ENCODE data around the gene THAP4.
A peak's percentile ranks its signal among the peaks of the same experiment; 100 is the strongest.

THAP4 gene

DNA sequence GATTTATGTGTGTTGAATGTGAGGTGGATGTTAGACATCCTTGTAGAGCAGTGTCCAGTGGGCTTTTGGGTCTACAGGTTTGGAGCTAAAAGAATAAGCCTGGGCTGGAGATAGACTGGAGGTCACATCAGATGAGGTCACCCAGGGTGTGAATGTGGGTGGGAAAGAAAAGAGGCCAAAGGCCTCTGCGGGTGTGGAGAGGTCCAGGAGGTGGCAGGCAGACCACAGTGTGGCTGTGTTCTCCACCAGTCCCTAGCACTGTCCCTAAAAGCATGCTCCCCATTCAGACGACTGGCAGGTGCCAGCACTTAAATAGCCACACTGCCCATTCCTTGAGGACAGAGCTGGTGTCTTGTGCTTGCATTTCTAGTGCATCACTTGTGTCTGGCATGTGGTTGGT, 4.7 kb upstream of the THAP4 start:
- no peaks in the 10 kb centered on the region for H3K27me3 ChIP-seq (ENCODE audit: low read depth, low read length)
- no peak for TF ChIP-seq EZH2phosphoT487 (IDR thresholded peaks at IDR 0.05; ENCODE audit: low read depth)
- TF ChIP-seq, protein P1, sequence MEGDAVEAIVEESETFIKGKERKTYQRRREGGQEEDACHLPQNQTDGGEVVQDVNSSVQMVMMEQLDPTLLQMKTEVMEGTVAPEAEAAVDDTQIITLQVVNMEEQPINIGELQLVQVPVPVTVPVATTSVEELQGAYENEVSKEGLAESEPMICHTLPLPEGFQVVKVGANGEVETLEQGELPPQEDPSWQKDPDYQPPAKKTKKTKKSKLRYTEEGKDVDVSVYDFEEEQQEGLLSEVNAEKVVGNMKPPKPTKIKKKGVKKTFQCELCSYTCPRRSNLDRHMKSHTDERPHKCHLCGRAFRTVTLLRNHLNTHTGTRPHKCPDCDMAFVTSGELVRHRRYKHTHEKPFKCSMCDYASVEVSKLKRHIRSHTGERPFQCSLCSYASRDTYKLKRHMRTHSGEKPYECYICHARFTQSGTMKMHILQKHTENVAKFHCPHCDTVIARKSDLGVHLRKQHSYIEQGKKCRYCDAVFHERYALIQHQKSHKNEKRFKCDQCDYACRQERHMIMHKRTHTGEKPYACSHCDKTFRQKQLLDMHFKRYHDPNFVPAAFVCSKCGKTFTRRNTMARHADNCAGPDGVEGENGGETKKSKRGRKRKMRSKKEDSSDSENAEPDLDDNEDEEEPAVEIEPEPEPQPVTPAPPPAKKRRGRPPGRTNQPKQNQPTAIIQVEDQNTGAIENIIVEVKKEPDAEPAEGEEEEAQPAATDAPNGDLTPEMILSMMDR (IDR thresholded peaks at IDR 0.05; ENCODE audit: low read depth, low read length): no peak
- H4K20me1 ChIP-seq (ENCODE audit: insufficient read depth, low read length): no peaks in the 10 kb centered on the region
- peaks cover 78% of the 10 kb centered on the region for H3K79me2 ChIP-seq (ENCODE audit: low read length)
- no peak overlapping the region for H3K4me3 ChIP-seq (ENCODE audit: low read length)
- no peak overlapping the region for H3K27ac ChIP-seq (ENCODE audit: low read length)
- no peak overlapping the region for H2AFZ ChIP-seq (ENCODE audit: low read depth, low read length)
- no peak overlapping the region for H3K4me2 ChIP-seq (ENCODE audit: low read length)
- H3K4me1 ChIP-seq (ENCODE audit: low read length): peaks cover 7% of the 10 kb centered on the region
- H3K36me3 ChIP-seq (replicated peaks; ENCODE audit: low read depth, low read length): peaks cover 19% of the 10 kb centered on the region
- no peaks in the 10 kb centered on the region for H3K9me3 ChIP-seq (ENCODE audit: insufficient read depth, low read length)
- H3K9ac ChIP-seq (ENCODE audit: low read length): no peak overlapping the region

GRCh38 chr2:241640165-241640795, 3.3 kb upstream of the THAP4 start:
- no peak overlapping the region for H3K9ac ChIP-seq (ENCODE audit: low read length)

GRCh38 chr2:241639385-241639784, 2.4 kb upstream of the THAP4 start:
- Histone ChIP-seq H3K9me3 (ENCODE audit: insufficient read depth, low read length) (no peaks in the 10 kb centered on the region), H4K20me1 (ENCODE audit: insufficient read depth, low read length) (no peaks in the 10 kb centered on the region), H3K27ac (ENCODE audit: low read length) (no peak overlapping the region), H3K9ac (ENCODE audit: low read length) (no peak overlapping the region), H3K36me3 (replicated peaks; ENCODE audit: low read depth, low read length) (peaks cover 19% of the 10 kb centered on the region), H3K79me2 (ENCODE audit: low read length) (peaks cover 81% of the 10 kb centered on the region), H3K27me3 (ENCODE audit: low read depth, low read length) (no peaks in the 10 kb centered on the region), H3K4me1 (ENCODE audit: low read length) (peaks cover 13% of the 10 kb centered on the region), H3K4me2 (ENCODE audit: low read length) (no peak overlapping the region), H2AFZ (ENCODE audit: low read depth, low read length) (no peak overlapping the region), H3K4me3 (ENCODE audit: low read length) (no peak overlapping the region)
- TF ChIP-seq EZH2phosphoT487 (IDR thresholded peaks at IDR 0.05; ENCODE audit: low read depth): no peak

More at GRCh38 chr2:241640165-241640795, 3.3 kb upstream of the THAP4 start:
- Histone ChIP-seq H3K27ac (ENCODE audit: low read length) (no peak overlapping the region), H4K20me1 (ENCODE audit: insufficient read depth, low read length) (no peaks in the 10 kb centered on the region), H3K4me3 (ENCODE audit: low read length) (no peak overlapping the region), H3K4me1 (ENCODE audit: low read length) (peaks cover 13% of the 10 kb centered on the region), H3K27me3 (ENCODE audit: low read depth, low read length) (no peaks in the 10 kb centered on the region), H3K9me3 (ENCODE audit: insufficient read depth, low read length) (no peaks in the 10 kb centered on the region), H3K4me2 (ENCODE audit: low read length) (no peak overlapping the region), H3K79me2 (ENCODE audit: low read length) (peaks cover 78% of the 10 kb centered on the region), H2AFZ (ENCODE audit: low read depth, low read length) (no peak overlapping the region), H3K36me3 (replicated peaks; ENCODE audit: low read depth, low read length) (peaks cover 19% of the 10 kb centered on the region)
- TF ChIP-seq, protein P1 (IDR thresholded peaks at IDR 0.05; ENCODE audit: low read depth, low read length): no peak
- no peak for TF ChIP-seq EZH2phosphoT487 (IDR thresholded peaks at IDR 0.05; ENCODE audit: low read depth)

DNA sequence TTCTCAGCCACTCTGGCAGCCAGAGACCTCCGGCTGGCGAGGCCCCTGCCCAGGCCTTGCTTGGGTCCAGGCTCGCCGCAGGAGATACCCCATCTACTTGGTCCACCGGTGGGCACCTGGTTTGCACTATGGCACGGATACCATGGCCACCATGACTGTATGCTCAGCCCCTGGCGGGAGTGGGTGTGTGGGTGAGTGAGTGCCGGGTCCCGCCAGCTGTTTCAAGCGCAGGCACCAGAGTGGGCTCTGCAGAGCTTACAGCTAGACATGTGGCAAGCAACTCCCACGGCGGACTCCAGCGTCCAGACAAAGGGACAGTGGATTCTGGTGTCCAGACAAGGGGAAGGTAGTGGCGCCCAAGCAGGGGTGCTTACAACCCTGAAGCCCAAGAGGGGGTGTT, 2.0 kb upstream of the THAP4 start:
- Histone ChIP-seq H3K79me2 (ENCODE audit: low read length) (peaks cover 81% of the 10 kb centered on the region), H4K20me1 (ENCODE audit: insufficient read depth, low read length) (no peaks in the 10 kb centered on the region), H2AFZ (ENCODE audit: low read depth, low read length) (no peak overlapping the region), H3K4me1 (ENCODE audit: low read length) (peaks cover 13% of the 10 kb centered on the region), H3K9ac (ENCODE audit: low read length) (no peak overlapping the region), H3K27me3 (ENCODE audit: low read depth, low read length) (no peaks in the 10 kb centered on the region), H3K27ac (ENCODE audit: low read length) (no peak overlapping the region), H3K36me3 (replicated peaks; ENCODE audit: low read depth, low read length) (peaks cover 19% of the 10 kb centered on the region), H3K4me3 (ENCODE audit: low read length) (peak overlapping the region; percentile 87; the same call in 1 of the 2 replicates), H3K4me2 (ENCODE audit: low read length) (peak overlapping the region; percentile 74), H3K9me3 (ENCODE audit: insufficient read depth, low read length) (no peaks in the 10 kb centered on the region)
- TF ChIP-seq EZH2phosphoT487 (IDR thresholded peaks at IDR 0.05; ENCODE audit: low read depth): no peak
- TF ChIP-seq, protein P1 (IDR thresholded peaks at IDR 0.05; ENCODE audit: low read depth, low read length): no peak
